GM12892 (cell line): Measurements from ENCODE around the gene GPSM3.

Experiments
- POLR2A ChIP-seq: IDR thresholded peaks from 2 replicates; pipeline ENCODE4 v1.6.1; 2011; ENCODE audit warnings: low read depth, low read length, control low read depth
- POLR2AphosphoS5 ChIP-seq: IDR thresholded peaks from 2 replicates; pipeline ENCODE4 v1.6.1; 2011; ENCODE audit warnings: low read depth, low read length, control low read depth
- TAF1 ChIP-seq: IDR thresholded peaks from 2 replicates; pipeline ENCODE4 v1.6.1; 2011; ENCODE audit warnings: low read depth, mild to moderate bottlenecking, control low read depth, low read length, borderline replicate concordance

- TF ChIP-seq TAF1 (no peak), POLR2A (no peak), POLR2AphosphoS5 (no peak)
These were observed 35.6 kb downstream of the GPSM3 start for GRCh38 chr6:32156891-32157290.
